Measurements from ENCODE around the gene MMP12. TPM values are rescaled to one million over a fixed set of nuclear protein-coding genes. Genes with fewer than 3 reads are reported as not detected.
"Not testable (repeated sequence)": the region's sequence is repeated elsewhere in the genome, so short reads cannot be mapped to it uniquely, and the experiment has no call there.

The MMP12 gene
- total RNA-seq, 3 donors from 2014 or later: 2.7 to 17.5 (median 5.4) TPM

DNA sequence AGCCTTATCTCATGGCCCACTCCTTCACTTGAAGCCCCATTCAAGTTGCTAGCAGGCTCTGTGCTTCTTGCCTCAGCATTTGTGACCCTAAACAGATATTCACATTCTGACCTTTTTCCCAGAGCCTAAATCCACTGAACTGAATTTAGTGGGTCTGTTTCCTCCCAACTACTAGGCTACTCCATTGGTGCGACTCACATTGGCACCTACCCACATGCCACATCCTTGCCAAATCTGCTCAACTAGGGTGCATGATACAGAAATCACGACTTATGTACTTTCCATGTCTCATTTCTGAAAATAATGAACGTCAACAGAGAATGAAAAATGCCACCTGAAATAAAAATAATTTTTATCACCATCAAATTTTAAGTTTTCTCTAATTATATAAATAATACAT is 8.4 kb upstream of the MMP12 start:
- TF ChIP-seq CTCF (IDR thresholded peaks at IDR 0.05): no peak
- Histone ChIP-seq H3K9me3 (no peaks in the 10 kb centered on the region), H3K4me1 (ENCODE audit: low read depth) (no peaks in the 10 kb centered on the region), H3K4me3 (no peak overlapping the region), H3K36me3 (ENCODE audit: low read depth) (no peaks in the 10 kb centered on the region)
- ATAC-seq: no peak
- DNase-seq: no peak
- intact Hi-C loops (cut with DNase I, micrococcal nuclease): no loop called here

- intact Hi-C loops (cut with DNase I, micrococcal nuclease): no loop called here
- H3K4me3 ChIP-seq: no peak overlapping the region
- ATAC-seq (peak; percentile 26), DNase-seq (no peak)
- no peaks in the 10 kb centered on the region for H3K4me1 ChIP-seq (ENCODE audit: low read depth)
- no peaks in the 10 kb centered on the region for H3K9me3 ChIP-seq
- no peak for TF ChIP-seq CTCF (IDR thresholded peaks at IDR 0.05)
- no peaks in the 10 kb centered on the region for H3K36me3 ChIP-seq (ENCODE audit: low read depth)
Observed at GRCh38 chr11:102882389-102883024, 7.7 kb upstream of the MMP12 start.

GRCh38 chr11:102879801-102880200 is 5.0 kb upstream of the MMP12 start:
- TF ChIP-seq CTCF (IDR thresholded peaks at IDR 0.05): no peak
- ATAC-seq (peak; percentile 36), DNase-seq (peak in 1 of 3 donors; percentile 13)
- Histone ChIP-seq H3K9me3 (no peaks in the 10 kb centered on the region), H3K36me3 (ENCODE audit: low read depth) (no peaks in the 10 kb centered on the region), H3K4me1 (ENCODE audit: low read depth) (no peaks in the 10 kb centered on the region), H3K4me3 (no peak overlapping the region)
- intact Hi-C loops (cut with DNase I, micrococcal nuclease): no loop called here

GRCh38 chr11:102878595-102878994 is 3.8 kb upstream of the MMP12 start:
- DNase-seq (no peak), ATAC-seq (no peak)
- TF ChIP-seq CTCF (IDR thresholded peaks at IDR 0.05): no peak
- H3K4me1 ChIP-seq (ENCODE audit: low read depth): no peaks in the 10 kb centered on the region
- intact Hi-C loops (cut with DNase I, micrococcal nuclease): no loop called here
- H3K4me3 ChIP-seq: no peak overlapping the region
- H3K36me3 ChIP-seq (ENCODE audit: low read depth): no peaks in the 10 kb centered on the region
- H3K9me3 ChIP-seq: no peaks in the 10 kb centered on the region

DNA sequence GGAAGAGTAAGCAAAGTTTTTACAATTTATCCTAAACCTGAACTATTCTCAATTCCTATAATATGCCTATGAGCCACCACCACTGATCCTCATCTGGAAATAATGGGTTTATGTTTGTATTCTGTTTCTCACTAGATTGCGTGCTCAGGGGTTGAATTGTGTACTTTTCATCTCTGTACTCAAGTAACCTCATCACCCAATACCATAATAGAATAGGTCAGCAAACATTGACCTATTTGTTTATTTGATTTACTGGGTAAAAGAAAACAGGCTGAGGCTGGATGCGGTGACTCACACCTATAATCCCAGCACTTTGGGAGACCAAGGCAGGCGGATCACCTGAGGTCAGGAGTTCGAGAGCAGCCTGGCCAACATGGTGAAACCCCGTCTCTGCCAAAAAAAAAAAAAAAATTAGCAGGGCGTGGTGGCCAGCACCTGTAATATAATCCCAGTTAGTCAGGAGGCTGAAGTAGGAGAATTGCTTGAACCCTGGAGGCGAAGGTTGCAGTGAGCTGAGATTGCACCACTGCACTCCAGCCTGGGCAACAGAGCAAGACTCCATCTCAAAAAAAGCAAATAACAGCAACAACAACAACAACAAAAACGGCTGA is 5.3 kb downstream of the MMP12 start:
- H3K36me3 ChIP-seq (ENCODE audit: low read depth); H3K4me1 ChIP-seq (ENCODE audit: low read depth); ATAC-seq; DNase-seq; intact Hi-C loops (cut with DNase I, micrococcal nuclease); H3K9me3 ChIP-seq; H3K4me3 ChIP-seq: not testable (repeated sequence)

GRCh38 chr11:102868339-102868738 is 6.4 kb downstream of the MMP12 start:
- Histone ChIP-seq H3K9me3 (no peaks in the 10 kb centered on the region), H3K36me3 (ENCODE audit: low read depth) (no peaks in the 10 kb centered on the region), H3K4me1 (ENCODE audit: low read depth) (no peaks in the 10 kb centered on the region), H3K4me3 (no peak overlapping the region)
- intact Hi-C loops (cut with DNase I, micrococcal nuclease): no loop called here
- no peak for TF ChIP-seq CTCF (IDR thresholded peaks at IDR 0.05)
- no peak for ATAC-seq
- DNase-seq: no peak
